HG02943 (cell line): Measurements from ENCODE around the gene MKNK2.
A peak's percentile ranks its signal among the peaks of the same experiment; 100 is the strongest.
"Not testable (repeated sequence)": the region's sequence is repeated elsewhere in the genome, so short reads cannot be mapped to it uniquely, and the experiment has no call there.

Source experiments
- ATAC-seq: cut with Tn5 transposase; IDR thresholded peaks from one replicate; pipeline ENCODE4 v1.9.1; 2021; ENCODE audit warnings: mild to moderate bottlenecking, low read depth, moderate library complexity; ENCODE audit not compliant: unreplicated experiment

MKNK2 gene

GRCh38 chr19:2050991-2051772 is at the start of gene MKNK2:
Gene MKNK2, minus strand, starts transcription at chr19:2051244. Its CDS starts 393 bp downstream, at chr19:2050851.
- peak; percentile 43 for ATAC-seq

DNA sequence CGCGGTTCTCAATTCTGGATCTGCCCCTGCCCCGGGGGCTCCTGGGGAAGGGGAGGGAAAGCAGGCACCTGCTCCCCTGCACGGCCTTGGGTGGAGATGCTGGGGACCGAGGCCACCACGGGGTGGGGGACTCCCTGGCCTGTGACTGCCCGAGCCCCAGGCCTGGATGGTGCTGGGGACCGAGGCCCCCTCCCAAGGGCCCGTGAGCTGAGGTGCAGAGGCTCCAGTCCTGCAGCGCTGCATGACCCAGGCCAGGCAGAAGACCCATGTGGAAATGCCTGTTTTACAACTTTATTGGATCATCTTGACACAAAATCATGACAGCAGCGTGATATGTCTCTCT is 49.6 kb upstream of the MKNK2 start:
- no peak for ATAC-seq

GRCh38 chr19:2099937-2100718 is 49.1 kb upstream of the MKNK2 start:
- ATAC-seq: no peak

DNA sequence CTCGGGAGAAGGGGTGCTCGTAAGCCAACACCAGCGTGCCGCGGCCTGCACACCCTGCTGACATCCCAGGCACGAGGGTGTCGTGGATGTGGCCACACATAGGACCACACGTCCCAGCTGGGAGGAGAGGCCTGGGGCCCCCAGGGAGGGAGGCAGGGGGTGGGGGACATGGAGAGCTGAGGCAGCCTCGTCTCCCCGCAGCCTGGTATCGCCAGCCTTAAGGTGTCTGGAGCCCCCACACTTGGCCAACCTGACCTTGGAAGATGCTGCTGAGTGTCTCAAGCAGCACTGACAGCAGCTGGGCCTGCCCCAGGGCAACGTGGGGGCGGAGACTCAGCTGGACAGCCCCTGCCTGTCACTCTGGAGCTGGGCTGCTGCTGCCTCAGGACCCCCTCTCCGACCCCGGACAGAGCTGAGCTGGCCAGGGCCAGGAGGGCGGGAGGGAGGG is 48.0 kb upstream of the MKNK2 start:
- ATAC-seq: no peak

DNA sequence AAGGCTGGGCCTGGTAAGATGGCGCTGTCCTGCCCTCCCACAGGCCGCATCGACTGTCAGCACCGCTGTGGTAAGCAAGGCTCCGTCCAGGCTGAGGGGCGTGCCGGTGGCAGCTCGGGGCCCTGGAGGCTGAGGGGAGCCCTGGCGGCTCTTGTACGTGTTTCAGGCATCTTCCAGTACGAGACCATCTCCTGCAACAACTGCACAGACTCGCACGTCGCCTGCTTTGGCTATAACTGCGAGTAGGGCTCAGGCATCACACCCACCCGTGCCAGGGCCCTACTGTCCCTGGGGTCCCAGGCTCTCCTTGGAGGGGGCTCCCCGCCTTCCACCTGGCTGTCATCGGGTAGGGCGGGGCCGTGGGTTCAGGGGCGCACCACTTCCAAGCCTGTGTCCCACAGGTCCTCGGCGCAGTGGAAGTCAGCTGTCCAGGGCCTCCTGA is 46.9 kb upstream of the MKNK2 start:
- no peak for ATAC-seq

GRCh38 chr19:2097203-2097885 is 46.3 kb upstream of the MKNK2 start:
- ATAC-seq: peak; percentile 0

- peak; percentile 62 for ATAC-seq
These were observed 45.6 kb upstream of the MKNK2 start, which contains the start of gene IZUMO4 for GRCh38 chr19:2096480-2097202. Gene IZUMO4, plus strand, starts transcription at chr19:2096915. Its CDS starts 31 bp downstream, at chr19:2096946.

DNA sequence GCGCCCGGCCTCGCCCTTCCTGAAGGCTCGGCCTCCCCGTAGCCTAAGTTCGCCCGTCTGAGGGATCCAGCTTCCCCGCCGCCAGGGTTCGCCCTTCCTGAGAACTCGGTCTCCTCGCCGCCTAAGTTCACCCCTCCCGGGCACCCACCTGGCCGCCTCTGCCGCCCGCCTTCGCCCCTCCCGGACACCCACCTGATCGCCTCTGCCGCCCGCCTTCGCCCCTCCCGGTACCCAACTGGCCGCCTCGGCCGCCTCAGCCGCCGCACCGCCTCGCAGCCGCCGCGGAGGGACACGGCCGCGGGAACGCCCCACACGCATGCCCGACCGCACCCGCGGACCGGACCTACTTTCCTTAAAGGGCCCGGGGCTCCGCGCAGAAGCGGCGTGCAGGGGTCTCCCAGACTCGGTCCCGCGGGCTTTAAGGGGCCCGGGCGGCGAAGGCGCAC is 45.0 kb upstream of the MKNK2 start, which contains the start of gene MOB3A:
Gene MOB3A, minus strand, starts transcription at position 293 of the 446 bp plus-strand sequence. CDS start 17,766 bp downstream, outside the sequence.
- ATAC-seq: peak; percentile 32

- ATAC-seq: not testable (repeated sequence)
These were observed 41.0 kb upstream of the MKNK2 start for GRCh38 chr19:2091926-2092525.

DNA sequence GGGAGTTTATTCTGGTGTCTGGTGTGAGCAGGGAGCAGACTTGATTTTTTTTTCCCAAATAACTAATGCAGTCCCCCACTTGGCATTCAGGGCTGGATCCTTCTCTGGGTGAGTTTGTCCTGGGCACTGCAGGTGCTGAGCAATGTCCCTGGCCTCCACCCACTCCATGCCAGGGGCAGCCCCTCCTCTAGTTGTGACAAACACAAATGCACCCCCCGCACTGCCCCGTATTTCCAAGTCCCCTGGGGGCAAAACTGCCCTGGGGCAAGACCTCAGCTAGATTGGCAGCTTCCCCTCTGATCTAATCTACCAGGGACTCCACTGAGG is 38.6 kb upstream of the MKNK2 start:
- no peak for ATAC-seq

GRCh38 chr19:2089001-2089711 is 38.1 kb upstream of the MKNK2 start:
- no peak for ATAC-seq

GRCh38 chr19:2087621-2088100 is 36.6 kb upstream of the MKNK2 start:
- no peak for ATAC-seq

GRCh38 chr19:2086695-2087620 is 35.9 kb upstream of the MKNK2 start:
- ATAC-seq: not testable (repeated sequence)

DNA sequence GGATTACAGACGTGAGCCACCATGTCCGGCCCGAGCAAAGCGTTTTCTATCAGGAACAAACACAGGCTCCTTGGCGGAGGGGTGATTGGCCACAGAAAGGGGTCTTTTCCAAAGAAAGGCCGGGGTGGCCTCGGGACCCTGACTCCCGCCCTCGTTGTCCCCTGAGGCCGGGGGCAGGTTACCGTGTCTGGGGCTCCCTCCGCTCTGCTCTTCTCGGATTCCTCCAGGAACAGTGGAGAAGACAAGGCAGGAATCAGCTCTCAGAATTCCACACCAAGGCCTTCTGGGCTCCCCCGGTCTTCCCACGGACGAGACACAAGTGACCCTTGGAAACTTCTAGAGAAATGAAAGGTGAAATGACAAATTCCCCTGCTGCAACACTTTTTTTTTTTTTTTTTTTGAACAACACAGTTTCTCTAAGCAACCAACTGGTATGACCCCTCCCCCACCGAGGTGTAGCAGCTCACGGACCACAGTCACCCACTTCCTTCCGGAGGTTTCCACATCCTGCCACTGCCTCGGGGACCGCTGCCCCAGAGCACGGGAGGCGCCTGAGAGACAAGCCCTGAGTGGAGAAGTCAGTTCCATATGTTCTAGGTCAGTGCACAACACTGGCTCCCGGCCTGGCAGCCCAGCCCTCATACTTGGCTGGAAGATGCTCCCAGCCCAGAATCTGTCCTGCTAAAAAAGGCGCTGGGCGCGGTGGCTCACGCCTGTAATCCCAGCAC is 34.1 kb upstream of the MKNK2 start:
- ATAC-seq: peak; percentile 42

DNA sequence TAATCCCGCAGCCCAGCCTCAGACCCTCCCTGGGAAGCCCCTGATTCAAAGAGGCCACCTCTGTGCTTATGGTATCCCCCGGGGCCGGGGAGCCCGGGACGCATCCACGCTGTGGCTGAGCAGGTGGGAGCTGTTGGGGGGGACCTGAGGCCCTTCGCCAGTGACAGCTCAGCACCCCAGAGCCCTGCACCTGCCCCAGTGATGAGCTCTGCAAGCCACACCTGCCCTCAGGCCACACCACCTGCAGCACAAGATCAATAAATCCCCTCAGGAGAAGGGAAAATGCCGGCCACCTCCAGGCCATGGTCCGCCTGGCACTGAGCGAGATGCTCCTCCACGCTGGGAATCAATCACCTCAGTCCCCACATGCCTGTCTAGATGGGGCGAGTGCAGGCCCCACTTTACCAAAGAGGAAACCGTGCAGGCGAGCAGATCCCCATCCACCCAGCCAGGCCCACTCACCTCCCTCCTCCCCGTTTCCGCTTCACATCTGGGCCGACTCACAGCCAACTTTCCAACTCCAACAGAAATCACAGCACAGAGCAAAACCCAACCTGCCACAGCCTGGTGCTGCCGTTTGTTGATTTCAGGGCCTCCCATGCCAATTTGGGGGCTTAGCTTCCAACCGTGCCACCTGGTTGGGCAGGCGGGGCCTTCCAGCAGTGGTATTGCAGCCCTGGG is 32.3 kb upstream of the MKNK2 start:
- no peak for ATAC-seq

DNA sequence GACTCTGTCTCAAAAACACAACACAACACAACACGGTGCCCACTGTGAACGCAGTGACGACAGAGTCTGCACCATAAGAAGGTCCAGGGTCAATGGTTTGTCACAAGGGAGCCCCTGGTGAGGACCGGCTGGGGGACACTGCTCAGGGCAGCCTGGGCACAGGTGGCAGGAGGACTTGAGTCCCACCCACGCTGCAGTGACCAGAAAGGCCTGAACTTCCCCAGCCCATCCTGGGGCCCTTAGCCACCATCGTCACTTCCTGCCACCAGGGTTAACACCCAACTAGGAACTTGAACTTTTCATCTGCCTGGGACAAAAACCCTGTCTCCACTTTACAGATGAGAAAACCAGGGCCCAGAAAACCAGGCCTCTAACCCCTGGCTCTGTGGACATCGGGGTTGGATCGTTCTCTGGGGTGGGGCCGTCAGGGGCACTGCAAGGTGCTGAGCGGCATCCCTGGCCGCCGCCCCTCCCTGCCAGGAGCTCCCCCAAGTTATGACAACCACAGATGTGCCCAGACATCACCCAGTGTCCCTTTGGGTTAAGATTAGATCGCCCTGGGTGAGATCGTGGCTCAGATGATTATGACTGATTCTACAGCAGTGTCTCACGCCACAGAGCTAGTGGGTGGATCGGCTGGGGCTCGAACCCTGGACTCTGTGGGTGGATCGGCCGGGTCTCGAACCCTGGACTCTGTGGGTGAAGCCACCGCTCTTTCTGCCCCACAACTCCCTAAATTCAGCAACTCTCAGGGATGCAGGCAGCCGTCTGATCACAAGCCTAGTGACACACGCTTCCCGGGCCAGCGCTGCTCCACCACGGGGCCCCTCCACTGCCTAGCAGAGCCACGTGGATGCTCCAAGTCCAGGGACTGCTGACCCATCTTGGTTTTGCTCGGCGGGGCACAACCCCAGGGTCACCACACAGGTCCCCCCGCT is 31.1 kb upstream of the MKNK2 start:
- no peak for ATAC-seq
